GM21825 (cell line): ENCODE data around the gene CERS4.

Experiments used
- ATAC-seq: cut with Tn5 transposase; IDR thresholded peaks from one replicate; pipeline ENCODE4 v1.9.1; 2021; ENCODE audit warnings: mild to moderate bottlenecking, moderate library complexity; ENCODE audit not compliant: unreplicated experiment

CERS4 gene

DNA sequence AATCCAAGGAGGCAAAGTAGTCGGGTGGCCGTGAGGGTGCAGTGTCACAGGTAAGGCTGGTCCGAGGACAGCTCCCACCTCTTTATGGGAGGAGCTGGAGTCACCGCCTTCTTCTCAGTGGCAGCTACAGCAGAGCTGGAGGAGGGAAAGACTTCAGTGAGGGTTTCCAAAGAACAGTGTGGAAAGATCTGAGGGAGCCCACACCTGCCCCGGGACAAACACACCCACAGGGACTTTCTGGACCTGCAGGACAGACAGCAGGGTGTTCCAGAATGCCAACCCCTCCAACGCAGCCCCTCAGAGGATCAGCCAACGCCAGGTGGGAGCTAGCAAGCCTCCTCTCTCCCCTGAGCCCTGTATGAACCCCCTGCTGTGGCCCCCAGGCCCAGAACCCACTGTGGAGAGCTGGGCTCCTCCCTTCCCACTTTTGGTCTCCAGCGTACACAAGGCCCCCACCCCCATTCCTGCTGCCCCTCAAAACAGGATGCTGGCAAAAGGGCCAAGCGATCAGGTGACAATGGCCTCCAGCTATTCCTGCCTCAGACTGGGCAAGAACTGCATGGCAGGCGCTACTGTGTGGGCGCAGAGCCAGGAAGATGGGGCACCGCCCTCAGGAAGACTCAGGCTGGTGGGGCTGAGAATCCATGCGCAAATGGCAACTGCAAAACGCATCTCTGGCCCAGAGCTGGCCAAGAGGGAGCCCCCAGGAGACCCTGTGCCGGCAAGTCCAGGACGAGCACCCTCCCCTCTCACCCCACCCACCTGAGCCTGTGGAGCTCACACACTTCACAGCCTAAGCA, 102.5 kb downstream of the CERS4 start:
- ATAC-seq = no peak
